SK-N-MC (cell line): Measurements from ENCODE around the gene PCBD1.

Source experiments
- DNase-seq: peaks from one replicate; pipeline ENCODE4 v3.0.0-alpha.2; 2011; ENCODE audit warnings: low read depth, low spot score
- H3K27ac ChIP-seq: fragments of 200-600 bp; sonication (generic); 2 replicates; pipeline ENCODE4 v1.5.1; 2016; ENCODE audit warnings: mixed run types
- H3K36me3 ChIP-seq: fragments of 200-600 bp; sonication (generic); 2 replicates; pipeline ENCODE4 v1.6.1; 2017; ENCODE audit warnings: antibody characterized with exemption, low read length, mixed read lengths; ENCODE audit not compliant: insufficient read depth
- H3K4me3 ChIP-seq: fragments of 200-600 bp; sonication (generic); 2 replicates; pipeline ENCODE4 v1.5.1; 2016
- H3K9ac ChIP-seq: fragments of 200-600 bp; sonication (generic); 2 replicates; pipeline ENCODE4 v1.8.0; 2017; ENCODE audit warnings: mixed run types, mixed read lengths; ENCODE audit not compliant: insufficient read length
- H3K9me3 ChIP-seq: fragments of 200-600 bp; sonication (generic); 2 replicates; pipeline ENCODE4 v1.6.1; 2017; ENCODE audit warnings: low read depth, mild to moderate bottlenecking, antibody characterized with exemption, low read length, moderate library complexity, mixed read lengths
- EZH2 ChIP-seq: fragments of 200-600 bp; sonication (generic); IDR thresholded peaks from one replicate; pipeline ENCODE4 v1.6.1; 2017; ENCODE audit warnings: antibody characterized with exemption
- FOXP2 ChIP-seq: optimal IDR thresholded peaks from 2 replicates; pipeline ENCODE3; 2011; ENCODE audit warnings: mild to moderate bottlenecking, moderate library complexity; ENCODE audit not compliant: insufficient read depth; ENCODE audit errors: extremely low read length, control extremely low read depth
- POLR2AphosphoS5 ChIP-seq: IDR thresholded peaks from 2 replicates; pipeline ENCODE4 v1.6.1; 2012; ENCODE audit warnings: mild to moderate bottlenecking, low read depth, low read length, borderline replicate concordance

The PCBD1 gene

DNA sequence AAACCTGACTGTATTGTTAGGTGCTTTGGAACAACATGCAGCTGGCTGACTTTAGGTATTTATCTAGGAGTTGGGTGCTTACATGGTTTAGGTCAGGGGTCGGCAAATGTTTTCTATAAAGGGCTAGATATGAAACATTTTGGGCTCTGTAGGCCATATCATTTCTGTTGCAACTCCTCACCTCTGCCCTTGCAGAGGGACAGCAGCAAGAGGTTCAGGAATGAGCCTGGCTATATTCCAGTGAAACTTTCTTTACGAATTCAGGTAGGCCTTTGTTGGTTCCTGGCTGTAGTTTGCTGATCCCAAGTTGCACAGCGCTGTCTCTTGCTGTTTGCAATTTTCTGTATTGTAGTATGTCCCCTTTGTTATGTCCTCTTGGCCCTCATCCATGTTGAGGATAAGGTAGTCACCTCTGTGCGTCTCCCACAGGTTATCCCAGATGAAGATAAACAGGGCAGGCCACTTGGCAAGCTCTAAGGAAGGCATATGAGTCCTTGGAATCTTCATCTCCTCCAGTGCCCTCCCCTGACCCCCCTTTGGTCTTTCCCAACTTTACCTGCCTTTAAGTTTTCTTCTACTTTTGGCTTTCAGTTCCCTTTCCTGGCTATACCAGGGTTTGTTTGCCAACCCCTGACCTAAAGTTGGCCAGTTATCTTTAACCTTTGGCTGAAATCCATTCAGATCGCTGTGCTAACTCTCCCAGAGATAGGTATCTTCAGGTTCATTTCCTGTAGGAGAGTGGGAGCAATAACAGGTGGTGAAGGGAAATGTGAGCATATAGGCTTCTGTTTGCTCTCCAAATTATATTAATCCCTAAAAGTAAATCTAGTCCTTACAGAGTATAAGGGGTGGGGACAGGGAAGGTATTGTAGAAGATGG is 36.5 kb downstream of the PCBD1 start:
- DNase-seq, result no peak
- Histone ChIP-seq H3K9ac (no peak overlapping the region), H3K4me3 (no peak overlapping the region), H3K27ac (no peak overlapping the region), H3K9me3 (no peaks in the 10 kb centered on the region), H3K36me3 (peaks cover 11% of the 10 kb centered on the region; the same call in 1 of the 2 replicates)
- TF ChIP-seq FOXP2, result no peak

DNA sequence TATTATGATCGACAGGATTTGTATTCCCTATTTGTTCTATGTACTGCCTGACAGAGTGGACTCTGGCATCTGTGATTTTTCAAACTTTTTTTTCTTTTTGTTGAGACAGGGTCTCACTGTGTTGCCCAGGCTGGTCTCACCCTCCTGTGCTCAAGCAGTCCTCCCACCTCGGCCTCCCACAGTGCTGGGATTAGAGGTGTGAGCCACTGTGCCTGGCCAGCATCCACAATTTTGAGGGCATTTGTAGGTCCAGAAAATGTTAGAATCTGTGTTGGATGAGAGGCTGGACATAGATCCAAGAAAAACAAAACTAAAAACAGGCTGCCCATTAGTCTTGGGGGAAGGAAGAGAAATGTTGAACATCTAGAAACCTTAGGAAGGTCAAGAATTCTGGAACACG is 38.3 kb downstream of the PCBD1 start:
- Histone ChIP-seq H3K27ac (no peak overlapping the region), H3K4me3 (no peak overlapping the region), H3K36me3 (peaks cover 5% of the 10 kb centered on the region; the same call in 1 of the 2 replicates), H3K9me3 (no peaks in the 10 kb centered on the region), H3K9ac (no peak overlapping the region)
- no peak for DNase-seq
- TF ChIP-seq EZH2, result no peak
- no peak for TF ChIP-seq POLR2AphosphoS5
- TF ChIP-seq FOXP2, result no peak

DNA sequence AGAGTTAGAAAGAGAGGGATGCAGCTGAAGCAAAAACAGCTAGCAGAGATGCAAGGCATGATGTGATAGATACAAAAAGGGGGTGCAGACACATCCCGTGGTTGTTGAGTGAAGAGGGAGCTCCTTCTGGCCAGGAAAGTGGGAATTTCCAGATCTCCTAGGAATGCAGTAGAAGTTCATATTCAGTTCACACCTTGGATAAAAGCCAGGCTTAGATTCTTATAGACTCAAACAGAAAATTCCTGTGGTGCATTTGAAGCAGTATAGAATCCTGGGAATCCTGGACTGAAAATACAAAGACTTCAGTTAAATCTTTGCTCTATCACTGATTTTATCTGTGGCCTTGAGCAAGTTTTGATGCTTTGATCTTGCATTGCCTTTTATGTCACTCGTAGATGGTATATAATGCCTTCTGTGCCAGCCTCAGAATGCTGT is 38.8 kb downstream of the PCBD1 start:
- H3K9ac ChIP-seq, result no peak overlapping the region
- no peaks in the 10 kb centered on the region for H3K9me3 ChIP-seq
- H3K36me3 ChIP-seq, result peaks cover under 1% of the 10 kb centered on the region; the same call in 1 of the 2 replicates
- H3K4me3 ChIP-seq, result no peak overlapping the region
- TF ChIP-seq POLR2AphosphoS5 (no peak), FOXP2 (no peak), EZH2 (no peak)
- no peak overlapping the region for H3K27ac ChIP-seq
- no peak for DNase-seq

DNA sequence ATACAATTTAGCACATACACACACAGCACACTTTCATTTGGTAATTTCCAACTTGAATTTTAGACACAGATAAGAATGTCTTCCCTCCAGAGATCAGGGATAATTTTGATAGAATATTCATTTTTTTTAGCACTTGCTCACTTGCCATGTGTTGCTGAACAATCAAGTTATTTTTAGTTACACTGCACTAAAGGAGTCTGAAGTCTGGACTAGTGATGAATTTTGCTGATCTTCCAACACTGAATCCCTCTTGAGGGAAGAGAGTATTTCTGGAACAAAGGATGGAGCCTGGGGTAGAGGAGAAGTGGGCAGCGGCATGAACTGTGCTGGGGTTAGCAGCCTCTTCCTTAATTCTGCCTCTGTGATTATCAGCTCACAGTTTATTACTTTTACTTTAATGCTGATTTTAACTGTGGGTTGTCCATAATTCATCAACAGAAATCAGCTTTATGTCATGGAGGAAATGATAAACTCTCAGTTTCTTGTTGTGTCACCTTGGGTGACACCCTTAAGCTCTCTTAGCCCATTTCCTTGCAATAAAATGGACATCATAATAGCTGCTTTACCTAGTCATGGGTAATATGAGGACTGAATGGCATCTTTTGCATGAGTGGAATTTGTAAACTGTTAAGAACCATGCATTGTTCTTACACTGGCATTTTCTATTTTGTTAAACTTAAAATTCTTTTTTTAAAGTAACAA is 40.6 kb downstream of the PCBD1 start:
- H3K36me3 ChIP-seq, result no peaks in the 10 kb centered on the region; the same call in 1 of the 2 replicates
- TF ChIP-seq FOXP2 (no peak), EZH2 (no peak), POLR2AphosphoS5 (no peak)
- 0 out of 2 replicates have a peak overlapping the region, but pooled peaks have one; percentile 6 for H3K27ac ChIP-seq

DNA sequence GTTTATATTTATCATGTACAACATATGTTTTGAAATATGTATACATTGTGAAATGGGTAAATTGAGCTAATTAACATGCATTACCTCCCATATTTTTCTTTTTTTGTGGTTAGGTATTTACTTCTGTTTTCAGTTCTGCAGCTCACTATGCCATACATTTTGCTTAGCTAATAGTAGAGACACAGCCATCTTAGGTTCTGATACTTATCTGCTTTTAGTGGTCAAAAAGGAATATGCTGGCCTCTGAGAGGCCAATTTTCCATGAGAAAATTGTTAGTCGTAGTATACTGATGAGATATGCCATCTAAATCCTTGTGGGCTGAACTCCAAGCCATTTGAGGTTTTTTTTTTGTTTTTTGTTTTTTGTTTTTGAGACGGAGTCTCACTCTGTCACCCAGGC is 41.6 kb downstream of the PCBD1 start:
- DNase-seq, result no peak
- TF ChIP-seq POLR2AphosphoS5 (no peak), EZH2 (no peak), FOXP2 (no peak)
- no peaks in the 10 kb centered on the region for H3K9me3 ChIP-seq
- no peak overlapping the region for H3K9ac ChIP-seq
- H3K36me3 ChIP-seq, result no peaks in the 10 kb centered on the region; the same call in 1 of the 2 replicates
- H3K4me3 ChIP-seq, result no peak overlapping the region
- no peak overlapping the region for H3K27ac ChIP-seq

More for the DNA sequence above, 40.6 kb downstream of the PCBD1 start:
- DNase-seq, result no peak
- Histone ChIP-seq H3K9ac (no peak overlapping the region), H3K4me3 (no peak overlapping the region), H3K9me3 (no peaks in the 10 kb centered on the region)

DNA sequence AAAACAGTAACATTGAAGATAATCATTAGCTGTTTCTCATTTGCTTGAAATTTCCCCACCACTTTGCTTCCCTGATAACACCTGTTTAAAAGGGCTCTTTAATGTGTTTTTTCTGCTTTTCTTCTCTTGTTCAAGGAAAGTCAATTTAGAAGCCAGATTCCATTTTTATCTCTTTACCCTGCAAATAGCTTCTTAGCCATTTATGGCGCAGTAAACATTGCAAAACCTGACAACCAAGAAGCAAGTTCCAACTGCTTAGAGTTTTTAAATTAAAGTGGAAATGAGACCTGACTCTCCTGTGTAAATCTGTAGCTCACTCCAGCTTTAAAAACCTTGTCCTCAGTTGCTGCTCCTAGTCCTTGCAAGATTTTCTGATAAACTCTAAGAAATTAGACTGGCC is 42.5 kb downstream of the PCBD1 start:
- H3K36me3 ChIP-seq, result no peaks in the 10 kb centered on the region; the same call in 1 of the 2 replicates
- TF ChIP-seq EZH2 (no peak), POLR2AphosphoS5 (no peak), FOXP2 (no peak)

DNA sequence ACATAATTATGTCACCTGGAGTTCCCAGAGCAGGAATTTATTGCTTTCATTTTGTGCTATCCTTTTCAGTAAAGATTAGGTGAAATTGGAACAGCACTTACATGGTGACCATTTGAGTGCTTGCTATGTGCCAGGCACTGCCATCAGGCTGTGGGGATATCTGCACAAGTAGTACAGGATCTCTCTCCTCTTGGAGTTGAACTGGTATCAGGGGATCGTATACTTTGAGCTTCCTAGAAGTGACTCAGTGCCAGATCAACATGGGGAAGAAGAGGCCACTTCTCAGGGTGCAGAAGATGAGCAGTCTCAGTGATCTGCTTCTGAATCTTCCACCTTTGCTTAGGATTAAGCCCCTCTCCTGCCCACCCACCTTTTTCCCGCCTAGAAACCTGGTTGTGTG is 43.1 kb downstream of the PCBD1 start:
- no peak overlapping the region for H3K4me3 ChIP-seq
- H3K9ac ChIP-seq, result no peak overlapping the region
- no peak for DNase-seq
- no peaks in the 10 kb centered on the region for H3K9me3 ChIP-seq
- H3K36me3 ChIP-seq, result no peaks in the 10 kb centered on the region; the same call in 1 of the 2 replicates
- TF ChIP-seq POLR2AphosphoS5 (no peak), FOXP2 (no peak), EZH2 (no peak)
- H3K27ac ChIP-seq, result no peak overlapping the region

More for the DNA sequence above, 42.5 kb downstream of the PCBD1 start:
- Histone ChIP-seq H3K9me3 (no peaks in the 10 kb centered on the region), H3K4me3 (no peak overlapping the region), H3K9ac (no peak overlapping the region), H3K27ac (no peak overlapping the region)
- DNase-seq, result no peak

DNA sequence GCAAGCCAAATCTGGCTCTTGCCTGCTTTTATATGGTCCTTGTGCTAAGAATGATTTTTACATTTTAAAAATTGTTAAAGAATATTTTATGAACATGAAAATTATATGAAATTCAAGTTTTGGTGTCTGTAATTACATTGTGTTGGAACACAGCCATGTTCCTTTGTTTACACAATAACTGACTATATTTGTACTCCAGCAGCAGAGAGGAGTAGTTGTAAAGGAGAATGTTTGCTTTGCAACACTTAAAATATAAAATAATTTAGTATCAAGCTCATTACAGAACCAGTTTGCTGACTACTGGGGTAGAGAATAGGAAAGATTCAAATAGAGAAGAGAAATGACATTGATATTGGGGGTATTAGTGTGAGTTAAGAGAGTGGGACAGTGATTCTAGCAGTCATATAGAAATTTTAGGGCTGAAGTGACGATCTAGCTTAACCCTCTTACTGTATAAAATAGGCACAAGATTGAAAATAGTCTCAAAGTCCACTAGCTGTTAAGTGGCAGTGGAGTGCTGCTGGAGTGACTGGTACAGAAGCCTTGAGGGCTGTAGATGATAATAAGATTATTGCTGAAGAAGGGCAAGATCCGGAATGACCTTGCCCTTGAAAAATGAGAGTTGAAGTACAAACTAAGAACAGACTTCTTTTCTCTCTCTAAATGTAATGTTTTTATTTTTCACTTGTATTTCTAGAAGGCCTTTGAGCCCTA is 44.4 kb downstream of the PCBD1 start:
- no peak for TF ChIP-seq FOXP2
- no peak for TF ChIP-seq POLR2AphosphoS5
- no peak for TF ChIP-seq EZH2
- Histone ChIP-seq H3K36me3 (no peaks in the 10 kb centered on the region; the same call in 1 of the 2 replicates), H3K4me3 (no peak overlapping the region), H3K9me3 (no peaks in the 10 kb centered on the region), H3K9ac (no peak overlapping the region), H3K27ac (no peak overlapping the region)
- DNase-seq, result no peak
